HEK293T (cell line): ENCODE data around the gene HOMER2.

ENCODE experiments used
- ARNT ChIP-seq: fragments of 450-650 bp; IDR thresholded peaks from 2 replicates; pipeline ENCODE4 v1.6.1; 2017; ENCODE audit warnings: mild to moderate bottlenecking
- BHLHE40 ChIP-seq: fragments of 450-650 bp; IDR thresholded peaks from 2 replicates; pipeline ENCODE4 v1.6.1; 2016; ENCODE audit warnings: mild to moderate bottlenecking, moderate library complexity, borderline replicate concordance
- ELF4 ChIP-seq: fragments of 450-650 bp; IDR thresholded peaks from 2 replicates; pipeline ENCODE4 v1.6.1; 2017; ENCODE audit warnings: antibody characterized with exemption
- FOXK2 ChIP-seq: fragments of 450-650 bp; IDR thresholded peaks from 2 replicates; pipeline ENCODE4 v1.6.1; 2016; ENCODE audit warnings: mild to moderate bottlenecking
- FOXM1 ChIP-seq: fragments of 450-650 bp; IDR thresholded peaks from 2 replicates; pipeline ENCODE4 v1.6.1; 2017; ENCODE audit warnings: mild to moderate bottlenecking, borderline replicate concordance
- HDGF ChIP-seq: fragments of 450-650 bp; IDR thresholded peaks from 2 replicates; pipeline ENCODE4 v1.6.1; 2017; ENCODE audit warnings: antibody characterized with exemption, borderline replicate concordance
- L3MBTL2 ChIP-seq: fragments of 450-650 bp; conservative IDR thresholded peaks from 2 replicates; pipeline ENCODE4 v1.6.1; 2016; ENCODE audit warnings: mild to moderate bottlenecking
- NFRKB ChIP-seq: fragments of 450-650 bp; IDR thresholded peaks from 2 replicates; pipeline ENCODE4 v1.6.1; 2016; ENCODE audit warnings: mild to moderate bottlenecking, moderate library complexity
- SP1 ChIP-seq: fragments of 450-650 bp; IDR thresholded peaks from 2 replicates; pipeline ENCODE4 v1.6.1; 2017
- SUZ12 ChIP-seq: fragments of 450-650 bp; IDR thresholded peaks from 2 replicates; pipeline ENCODE4 v1.6.1; 2016; ENCODE audit warnings: mild to moderate bottlenecking
- TARDBP ChIP-seq: fragments of 450-650 bp; IDR thresholded peaks from 2 replicates; pipeline ENCODE4 v1.6.1; 2016
- TF ChIP-seq, protein P1 (sequence below): fragments of 450-650 bp; IDR thresholded peaks from 2 replicates; pipeline ENCODE4 v1.6.1; 2016

DNA sequence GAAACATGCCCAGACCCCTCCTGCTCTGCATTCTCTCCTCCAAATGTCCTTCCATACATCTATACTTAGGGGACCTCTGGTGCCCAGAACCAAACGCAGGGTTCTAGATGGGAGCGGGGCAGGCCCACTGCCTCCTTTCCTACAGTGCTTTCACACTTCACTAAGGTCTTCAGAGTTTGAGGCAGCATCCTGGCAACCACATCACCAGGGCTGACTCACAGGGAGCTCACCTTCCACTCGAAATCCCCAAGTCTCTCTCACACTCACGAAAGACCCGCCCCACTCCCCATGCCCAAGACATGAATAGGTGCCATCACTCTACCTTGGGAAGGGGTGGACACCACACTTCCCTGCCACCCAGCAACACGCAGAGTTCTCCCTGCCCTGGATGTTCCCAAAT lies 18.9 kb downstream of the HOMER2 start:
- no peak for TF ChIP-seq TARDBP
- TF ChIP-seq SP1: no peak
- no peak for TF ChIP-seq ELF4
- no peak for TF ChIP-seq FOXM1
- TF ChIP-seq ARNT: no peak
- no peak for TF ChIP-seq HDGF
- TF ChIP-seq SUZ12: no peak
- TF ChIP-seq FOXK2: no peak
- TF ChIP-seq NFRKB: no peak
- TF ChIP-seq, protein P1, sequence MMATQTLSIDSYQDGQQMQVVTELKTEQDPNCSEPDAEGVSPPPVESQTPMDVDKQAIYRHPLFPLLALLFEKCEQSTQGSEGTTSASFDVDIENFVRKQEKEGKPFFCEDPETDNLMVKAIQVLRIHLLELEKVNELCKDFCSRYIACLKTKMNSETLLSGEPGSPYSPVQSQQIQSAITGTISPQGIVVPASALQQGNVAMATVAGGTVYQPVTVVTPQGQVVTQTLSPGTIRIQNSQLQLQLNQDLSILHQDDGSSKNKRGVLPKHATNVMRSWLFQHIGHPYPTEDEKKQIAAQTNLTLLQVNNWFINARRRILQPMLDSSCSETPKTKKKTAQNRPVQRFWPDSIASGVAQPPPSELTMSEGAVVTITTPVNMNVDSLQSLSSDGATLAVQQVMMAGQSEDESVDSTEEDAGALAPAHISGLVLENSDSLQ: no peak
- TF ChIP-seq BHLHE40: no peak
- no peak for TF ChIP-seq L3MBTL2
